Fibroblast of skin of right quadriceps (primary cell): ENCODE data around the gene PRKCI.

Experiments
- DNase-seq: peaks from one replicate; pipeline ENCODE4 v3.0.0-alpha.2; 2013

PRKCI gene

DNA sequence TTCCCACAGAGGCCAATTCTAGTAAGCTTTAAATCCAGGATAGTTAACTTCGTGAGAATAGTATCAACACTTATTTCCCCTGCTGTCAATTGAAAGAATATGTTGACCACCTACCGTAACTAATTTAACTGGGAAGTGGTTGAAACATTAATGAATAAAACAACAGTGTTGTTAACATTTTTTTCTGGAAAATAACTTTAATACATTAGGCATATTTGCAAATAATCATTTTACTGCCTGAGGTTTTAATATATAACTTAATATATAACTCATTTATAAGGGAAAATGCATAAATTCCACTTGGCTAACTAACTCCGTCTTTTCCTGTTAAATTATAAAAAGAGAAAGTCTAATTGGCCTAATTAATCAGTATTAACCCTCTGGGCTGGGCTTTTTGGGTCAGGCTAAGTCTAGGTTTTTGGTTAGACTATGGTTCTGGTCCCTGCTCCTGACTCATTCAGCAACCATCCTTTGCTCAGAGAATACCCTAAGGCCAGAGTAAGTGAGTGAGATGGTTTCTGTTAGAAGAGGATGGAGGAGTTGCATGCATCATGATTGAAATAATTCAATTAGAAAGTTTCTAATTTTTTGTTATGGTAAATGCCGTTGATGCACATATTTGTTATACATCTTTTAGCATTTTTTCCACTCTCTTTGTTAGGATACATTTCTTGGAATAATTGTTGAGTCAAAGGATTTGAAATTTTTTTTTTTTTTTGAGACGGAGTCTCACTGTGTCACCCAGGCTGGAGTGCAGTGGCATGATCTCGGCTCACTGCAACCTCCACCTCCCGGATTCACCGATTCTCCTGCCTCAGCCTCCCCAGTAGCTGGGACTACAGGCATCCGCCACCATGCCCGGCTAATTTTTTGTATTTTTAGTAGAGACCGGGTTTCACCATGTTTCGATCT is 124.5 kb downstream of the PRKCI start:
- peak; percentile 40 for DNase-seq

DNA sequence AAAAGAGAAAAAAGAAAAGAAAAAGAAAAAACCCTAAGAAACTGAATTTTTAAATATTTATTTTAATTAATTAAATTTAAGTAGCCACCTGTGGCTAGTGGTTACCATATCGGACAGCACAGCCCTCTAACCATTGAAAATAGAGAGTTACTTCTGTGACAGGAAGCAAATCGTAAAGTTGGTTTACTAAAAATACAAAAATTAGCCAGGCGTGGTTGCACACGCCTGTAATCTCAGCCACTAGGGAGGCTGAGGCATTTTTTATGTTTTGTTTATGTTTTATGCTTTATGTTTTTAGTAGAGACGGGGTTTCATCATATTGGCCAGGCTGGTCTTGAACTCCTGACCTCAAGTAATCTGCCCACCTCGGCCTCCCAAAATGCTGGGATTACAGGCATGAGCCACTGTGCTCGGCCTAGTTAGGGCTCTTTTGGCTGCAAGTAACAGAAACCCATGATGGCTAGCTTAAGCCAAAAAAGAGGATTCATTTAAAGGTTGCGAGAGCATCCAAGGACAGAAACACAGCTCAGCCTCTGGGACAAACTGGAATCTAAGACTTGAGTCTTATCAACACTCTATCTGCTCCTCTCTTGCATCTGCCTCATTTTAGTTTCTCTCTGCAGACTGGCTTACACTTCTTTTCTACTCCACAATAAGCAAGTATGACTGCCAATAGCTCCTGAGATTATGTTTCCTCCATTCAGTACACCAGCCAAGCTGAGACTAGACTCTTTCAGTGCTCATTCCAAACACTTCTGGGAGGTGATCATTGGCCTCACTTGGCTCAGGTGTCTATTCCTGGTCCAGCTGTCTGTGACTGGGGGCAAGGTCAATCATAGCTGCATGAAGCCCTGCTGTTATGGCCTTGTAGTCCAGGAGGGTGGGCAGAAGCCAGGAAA is 128.5 kb downstream of the PRKCI start:
- DNase-seq = no peak

DNA sequence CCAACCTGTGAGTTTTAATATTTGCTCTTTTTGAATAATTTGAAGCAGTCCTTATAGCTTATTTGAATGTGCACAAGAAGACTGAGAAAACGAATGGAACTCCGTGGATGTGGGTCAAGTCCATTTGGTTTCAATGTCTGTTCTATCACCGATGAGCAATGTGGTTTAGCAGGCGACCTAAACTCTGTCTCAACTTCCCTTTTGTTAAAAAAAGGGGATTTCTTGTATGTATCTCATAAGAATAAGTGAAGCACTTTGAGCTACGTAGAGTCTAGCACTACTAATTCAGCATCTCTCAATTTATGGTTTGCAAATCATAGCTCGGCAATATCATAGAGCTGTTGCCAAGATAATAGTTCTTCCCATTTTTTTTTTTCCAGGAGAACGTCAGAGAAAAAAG is 130.7 kb downstream of the PRKCI start:
- no peak for DNase-seq

GRCh38 chr3:170353485-170353884 is 131.3 kb downstream of the PRKCI start:
- DNase-seq = no peak

GRCh38 chr3:170354760-170355159 is 132.5 kb downstream of the PRKCI start:
- no peak for DNase-seq
